HG03108 (cell line): Measurements from ENCODE around the gene TTC32.
"Not testable (repeated sequence)": the region's sequence is repeated elsewhere in the genome, so short reads cannot be mapped to it uniquely, and the experiment has no call there.

Experiments
- ATAC-seq: cut with Tn5 transposase; IDR thresholded peaks from one replicate; pipeline ENCODE4 v1.9.1; 2021; ENCODE audit warnings: moderate library complexity; ENCODE audit not compliant: unreplicated experiment

TTC32 gene

GRCh38 chr2:19901442-19902215 is at the start of gene TTC32:
Gene TTC32 (minus strand): TSS chr2:19901983. CDS start chr2:19901854, 129 bp downstream.
- ATAC-seq, result peak; percentile 85

DNA sequence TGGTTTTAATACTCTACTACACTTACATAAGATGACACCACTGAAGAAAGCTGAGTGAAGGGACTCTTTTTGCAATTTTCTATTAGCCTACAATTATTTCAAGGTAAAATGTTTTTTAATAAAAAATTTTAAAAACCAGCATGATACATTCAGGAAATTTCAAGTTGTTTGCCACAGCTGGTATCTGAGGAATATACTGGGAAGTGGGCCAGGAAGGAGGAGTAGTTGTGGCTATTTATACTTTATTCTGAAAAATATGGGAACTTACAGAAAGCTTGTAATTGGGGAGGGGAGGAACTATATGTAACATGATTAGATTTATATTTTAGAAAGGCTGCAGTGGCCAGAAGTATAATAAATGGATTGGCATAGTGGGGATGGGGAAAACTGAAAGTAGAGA is 47.3 kb upstream of the TTC32 start:
- ATAC-seq, result no peak

GRCh38 chr2:19947184-19947940 is 45.6 kb upstream of the TTC32 start:
- ATAC-seq, result no peak

DNA sequence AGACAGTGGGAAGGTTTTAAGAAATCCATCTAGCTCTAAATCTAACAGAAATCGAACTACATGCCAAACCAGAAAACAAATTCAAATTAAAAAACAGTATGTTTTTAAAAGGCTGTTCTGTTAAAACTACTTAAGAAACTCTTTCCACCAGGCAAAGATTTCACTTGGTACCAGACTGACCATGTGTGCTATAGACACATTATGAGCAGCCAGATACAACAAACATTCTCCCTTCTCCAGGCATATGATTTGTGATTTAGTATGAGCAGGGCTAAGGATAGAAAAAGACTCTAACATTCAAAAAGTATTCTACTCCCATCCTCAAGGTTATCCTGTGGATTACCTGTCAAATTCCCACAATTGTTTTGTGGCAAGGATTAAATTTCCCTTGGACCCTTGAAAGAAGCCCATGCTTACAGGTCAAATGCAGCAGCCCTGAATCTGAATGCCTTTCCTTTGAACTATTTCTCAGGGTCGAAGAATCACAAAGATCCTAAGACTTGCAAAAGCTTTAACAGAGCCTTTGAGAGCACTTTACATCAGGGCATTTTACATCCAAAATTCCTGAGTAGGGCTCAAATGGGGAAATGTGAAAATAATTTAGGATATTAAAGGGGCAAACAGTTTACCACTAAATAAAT is 42.5 kb upstream of the TTC32 start:
- no peak for ATAC-seq

DNA sequence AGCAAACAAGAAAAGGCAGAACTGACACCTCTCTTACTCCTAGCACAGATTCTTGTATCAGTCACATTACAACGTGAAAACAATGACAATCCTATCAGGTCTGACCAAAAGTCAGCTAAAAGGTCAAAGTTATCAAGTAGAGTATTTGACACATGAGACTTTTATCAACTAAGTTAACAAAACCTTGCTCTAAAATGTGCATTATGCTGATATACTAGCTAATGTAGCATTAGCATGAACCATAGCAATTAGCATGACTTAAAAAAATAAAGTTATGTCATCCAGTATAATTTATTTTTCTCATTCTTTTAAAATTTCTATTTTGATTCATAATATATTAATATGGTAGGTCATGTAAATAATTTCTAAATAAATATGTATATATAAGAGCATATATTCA is 41.4 kb upstream of the TTC32 start:
- no peak for ATAC-seq

- no peak for ATAC-seq
These were observed 40.4 kb upstream of the TTC32 start for GRCh38 chr2:19942199-19942598.

GRCh38 chr2:19937004-19937403 is 35.2 kb upstream of the TTC32 start:
- no peak for ATAC-seq

GRCh38 chr2:19936203-19936602 is 34.4 kb upstream of the TTC32 start:
- ATAC-seq, result no peak

GRCh38 chr2:19933351-19933981 is 31.7 kb upstream of the TTC32 start:
- ATAC-seq, result peak; percentile 86

DNA sequence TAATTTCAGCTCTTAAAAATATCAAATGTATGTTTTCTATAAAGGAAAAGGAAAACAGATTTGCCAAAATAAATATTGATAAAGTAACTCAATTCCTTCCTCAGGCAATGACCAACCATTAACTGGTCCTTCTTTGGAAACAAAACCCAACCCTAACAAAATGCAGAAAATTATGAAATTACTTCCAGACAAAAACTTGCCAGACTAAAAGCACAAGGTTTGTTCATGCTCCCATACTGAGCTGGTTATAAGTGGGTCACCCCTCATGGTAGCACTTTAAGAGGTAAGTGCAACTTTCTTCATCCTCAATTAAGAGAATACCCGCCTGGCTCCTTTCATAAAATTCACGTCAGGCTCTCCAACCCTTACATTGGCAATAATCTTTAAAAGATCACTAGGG is 31.1 kb upstream of the TTC32 start:
- ATAC-seq, result peak; percentile 21

GRCh38 chr2:19929226-19929625 is 27.4 kb upstream of the TTC32 start:
- ATAC-seq, result no peak

GRCh38 chr2:19927816-19928215 is 26.0 kb upstream of the TTC32 start:
- not testable (repeated sequence) for ATAC-seq

GRCh38 chr2:19924526-19924925 is 22.7 kb upstream of the TTC32 start:
- ATAC-seq, result not testable (repeated sequence)

DNA sequence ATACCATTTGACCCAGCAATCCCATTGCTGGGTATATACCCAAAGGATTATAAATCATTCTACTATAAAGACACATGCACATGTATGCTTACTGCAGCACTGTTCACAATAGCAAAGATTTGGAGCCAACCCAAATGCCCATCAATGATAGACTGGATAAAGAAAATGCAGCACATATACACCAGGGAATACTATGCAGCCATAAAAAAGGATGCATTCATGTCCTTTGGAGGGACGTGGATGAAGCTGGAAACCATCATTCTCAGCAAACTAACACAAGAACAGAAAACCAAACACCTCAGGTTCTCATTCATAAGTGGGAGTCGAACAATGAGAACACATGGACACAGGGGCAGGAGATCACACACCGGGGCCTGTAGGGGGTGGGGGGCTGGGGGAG is 20.4 kb upstream of the TTC32 start:
- ATAC-seq, result not testable (repeated sequence)

DNA sequence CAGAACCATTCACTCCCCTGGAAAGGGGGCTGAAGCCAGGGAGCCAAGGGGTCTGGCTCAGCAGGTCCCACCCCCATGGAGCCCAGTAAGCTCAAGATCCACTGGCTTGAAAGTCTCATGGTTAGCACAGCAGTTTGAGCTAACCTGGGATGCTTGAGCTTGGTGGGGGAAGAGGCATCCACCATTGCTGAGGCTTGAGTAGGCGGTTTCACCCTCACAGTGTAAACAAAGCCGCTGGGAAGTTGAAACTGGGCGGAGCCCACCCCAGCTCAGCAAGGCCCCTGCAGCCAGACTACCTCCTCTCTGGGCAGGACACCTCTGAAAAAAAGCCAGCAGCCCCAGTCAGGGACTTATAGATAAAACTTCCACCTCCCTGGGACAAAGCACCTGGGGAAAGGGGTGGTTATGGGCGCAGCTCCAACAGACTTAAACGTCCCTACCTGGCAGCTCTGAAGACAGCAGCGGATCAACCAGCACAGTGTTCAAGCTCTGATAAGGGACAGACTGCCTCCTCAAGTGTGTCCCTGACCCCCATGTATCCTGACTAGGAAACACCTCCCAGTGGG is 14.7 kb upstream of the TTC32 start:
- no peak for ATAC-seq

GRCh38 chr2:19914266-19914975 is 12.6 kb upstream of the TTC32 start:
- no peak for ATAC-seq

DNA sequence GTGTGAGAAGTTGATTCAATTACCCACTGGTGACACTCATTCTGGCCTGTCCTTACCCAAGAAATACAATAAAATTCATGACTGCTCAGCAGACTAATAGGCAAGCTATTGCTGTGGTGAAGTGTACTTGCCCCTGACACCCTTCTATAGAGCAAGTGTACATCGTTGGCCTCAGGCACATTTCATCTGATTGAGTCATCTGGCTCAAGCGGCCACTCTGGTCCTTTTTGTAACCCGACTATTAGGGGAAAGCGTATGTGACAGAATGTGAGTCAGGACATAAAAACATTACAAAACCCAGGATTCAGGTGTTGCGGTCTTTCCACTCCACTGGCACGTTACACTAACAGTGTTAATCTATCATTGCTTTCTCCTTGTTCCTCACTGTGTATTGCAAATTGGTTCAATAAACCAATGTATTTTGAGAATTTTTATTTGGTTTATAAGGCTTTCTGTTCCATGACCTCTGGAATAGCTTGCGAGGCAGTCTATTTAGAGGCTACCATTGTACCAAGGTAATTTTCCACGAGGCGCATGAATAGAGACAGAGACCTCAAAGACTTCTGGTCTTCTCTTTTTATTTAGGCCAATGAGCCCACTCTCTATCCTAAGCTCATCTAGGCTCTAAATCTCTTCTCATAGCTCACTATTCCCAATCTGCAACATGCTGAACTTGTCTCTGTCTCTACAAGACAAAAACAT is 10.2 kb upstream of the TTC32 start:
- ATAC-seq, result no peak

- ATAC-seq, result no peak
These were observed 495 bp upstream of the TTC32 start for GRCh38 chr2:19902216-19902740.

GRCh38 chr2:19900931-19901441 is 797 bp downstream of the TTC32 start:
- peak; percentile 5 for ATAC-seq
